Stimulated activated CD8-positive, alpha-beta memory T cell treated with anti-CD3 and anti-CD28 coated beads, Interleukin-4, amount 100 ng/mL, for 24 hours (primary cell): ENCODE results near the gene MYLK4.

Experiments
- DNase-seq: peaks from one replicate; pipeline ENCODE4 v3.0.0-alpha.2; 2020; ENCODE audit warnings: low read depth

The MYLK4 gene

DNA sequence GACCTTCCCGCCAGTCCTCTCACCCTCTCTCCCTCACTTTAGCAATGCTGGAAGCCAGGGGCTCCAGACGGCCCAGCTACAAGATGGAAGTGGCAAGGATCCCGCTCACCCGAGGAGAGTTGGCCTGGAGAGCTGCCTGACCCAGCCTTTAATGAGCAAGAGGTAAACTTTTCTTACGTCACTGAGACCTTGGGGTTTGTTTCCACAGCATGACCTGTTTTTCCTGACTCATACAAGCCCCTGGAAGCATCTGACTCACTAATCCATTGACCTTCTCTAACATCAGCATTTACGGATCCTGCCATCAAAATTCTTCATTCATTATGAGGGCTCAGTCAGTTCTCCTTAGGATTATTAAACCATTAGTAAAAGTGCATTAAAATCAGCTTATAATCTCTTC lies 120.4 kb downstream of the MYLK4 start:
- no peak for DNase-seq

DNA sequence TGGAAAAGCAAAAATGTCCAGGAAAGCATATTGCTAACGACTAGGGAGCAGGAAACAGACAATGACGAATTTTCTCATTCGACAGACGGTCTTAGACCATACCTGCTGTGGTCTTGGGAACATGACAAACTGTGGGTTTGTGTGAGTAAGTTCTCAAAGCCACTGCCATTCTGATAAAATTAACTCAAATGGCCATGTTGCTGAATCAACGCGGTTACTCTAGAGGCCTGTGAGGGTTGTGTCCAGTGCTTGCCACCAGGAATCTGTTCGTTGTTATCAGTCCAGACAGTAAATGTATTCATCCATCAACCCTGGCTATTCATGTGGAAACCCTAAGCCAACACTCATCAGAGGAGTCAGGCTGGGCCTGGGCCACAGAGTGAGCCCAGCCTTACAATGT lies 124.3 kb downstream of the MYLK4 start:
- DNase-seq: no peak

DNA sequence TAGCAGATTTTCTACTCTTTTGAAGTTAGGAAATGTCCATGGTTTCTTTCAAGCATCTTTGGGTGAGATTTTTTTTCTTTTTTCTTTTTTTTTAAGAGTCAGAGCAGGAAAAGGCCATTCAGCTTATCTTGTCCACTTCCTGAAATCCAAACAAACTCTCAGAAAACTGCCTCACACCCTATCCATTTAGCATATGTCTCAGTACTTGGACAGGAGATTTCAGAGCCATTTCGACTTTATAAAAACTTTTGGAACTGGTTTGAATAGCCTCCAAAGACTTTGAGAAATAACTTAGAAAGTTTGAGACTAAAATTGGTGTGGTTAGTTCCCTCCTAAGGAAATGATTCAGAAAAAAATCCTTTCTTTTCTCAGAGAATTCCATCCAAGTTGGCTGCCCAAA lies 125.1 kb downstream of the MYLK4 start:
- DNase-seq: no peak

DNA sequence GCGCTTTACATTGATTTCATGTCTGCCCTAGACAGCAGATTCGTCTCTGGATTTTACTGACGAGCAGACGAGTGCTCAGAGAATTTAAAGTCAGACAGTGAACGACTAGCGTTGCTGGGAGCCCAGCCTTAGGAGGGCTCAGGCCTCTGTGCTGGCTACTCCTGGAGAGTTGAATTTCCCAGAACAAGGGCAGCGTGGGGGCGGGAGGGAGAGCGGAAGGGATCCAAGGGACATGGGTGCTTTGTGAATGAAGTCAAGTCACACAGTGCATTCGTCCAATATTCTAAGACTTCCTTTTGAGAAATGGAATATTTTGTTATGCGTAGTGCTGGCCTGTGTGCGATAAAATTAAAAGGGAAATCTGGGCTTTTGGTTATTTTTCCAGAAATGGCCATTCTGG lies 126.5 kb downstream of the MYLK4 start:
- no peak for DNase-seq

DNA sequence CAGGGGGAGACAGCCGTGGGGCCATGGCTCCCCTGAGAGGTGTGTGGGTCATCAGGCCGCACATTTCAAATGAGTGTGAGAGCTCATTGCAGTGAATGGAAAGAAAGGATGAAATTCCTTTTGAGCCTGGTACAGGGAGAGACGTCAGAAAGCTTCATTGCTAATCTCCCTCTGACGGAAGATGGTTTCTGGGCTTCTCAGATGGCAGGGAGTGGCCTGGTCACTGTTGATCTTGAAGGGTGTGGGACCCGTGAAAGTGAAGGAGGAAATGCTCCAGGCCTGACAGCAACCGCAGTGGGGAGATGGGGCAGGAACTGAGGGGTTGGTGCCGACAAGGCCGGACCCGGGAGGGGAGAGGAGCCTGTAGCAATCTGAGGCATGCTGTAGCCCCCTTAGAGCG lies 127.4 kb downstream of the MYLK4 start:
- DNase-seq: no peak

DNA sequence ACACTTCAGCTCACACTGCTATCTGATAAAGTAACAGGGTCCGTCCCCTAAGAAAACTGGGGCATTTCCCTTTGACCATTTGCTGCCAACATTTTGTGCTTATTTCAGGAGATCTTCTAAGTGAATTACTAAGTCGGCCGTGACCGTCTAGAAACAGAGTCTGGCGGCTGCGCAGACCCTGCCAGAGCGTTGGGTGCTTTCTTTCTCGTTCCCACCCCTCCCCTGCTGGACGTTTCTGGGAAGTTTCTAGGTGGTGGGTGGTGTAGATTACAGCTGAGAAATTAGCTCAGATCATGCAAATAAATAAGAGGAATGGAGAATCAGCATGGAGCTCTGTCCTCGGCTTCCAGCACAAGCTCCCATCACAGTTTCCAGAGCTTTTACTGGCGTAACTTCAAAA lies 128.1 kb downstream of the MYLK4 start:
- DNase-seq: no peak

DNA sequence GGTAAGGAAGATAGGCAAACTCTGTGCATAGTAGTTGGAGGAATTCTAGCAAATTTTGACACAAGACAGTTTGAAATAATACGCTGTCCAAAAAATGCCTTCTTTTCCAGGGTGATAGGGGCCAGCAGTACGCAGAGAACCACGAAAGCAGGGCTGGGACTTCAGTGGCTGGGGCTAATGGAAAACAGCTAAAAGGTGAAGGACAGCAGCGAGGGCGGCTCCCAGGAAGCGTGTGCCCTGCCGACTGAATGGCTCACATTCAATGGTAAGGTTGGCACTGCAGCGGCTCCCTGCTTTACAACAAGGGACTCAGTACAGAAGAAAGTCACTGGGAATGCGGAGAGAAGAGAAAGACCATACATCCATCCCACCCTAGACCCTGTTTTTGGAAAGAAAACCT lies 131.1 kb downstream of the MYLK4 start:
- no peak for DNase-seq

DNA sequence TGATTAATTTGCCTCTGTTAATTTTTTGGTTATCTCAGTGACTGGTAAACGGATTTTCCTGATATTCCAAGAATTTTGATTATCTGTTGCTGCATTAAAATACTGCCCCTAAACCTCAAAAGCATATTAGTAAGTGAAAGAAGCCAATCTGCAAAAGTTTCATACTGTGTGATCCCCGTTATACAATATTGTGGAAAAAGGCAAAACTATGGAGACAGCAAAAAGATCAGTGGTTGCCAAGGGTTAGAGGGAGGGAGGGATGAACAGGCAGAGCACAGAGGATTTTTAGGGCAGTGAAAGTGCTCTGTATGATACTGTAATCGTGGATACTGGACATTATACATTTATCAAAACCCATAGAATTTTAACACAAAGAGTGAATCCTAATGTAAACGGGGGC lies 133.0 kb downstream of the MYLK4 start:
- no peak for DNase-seq

DNA sequence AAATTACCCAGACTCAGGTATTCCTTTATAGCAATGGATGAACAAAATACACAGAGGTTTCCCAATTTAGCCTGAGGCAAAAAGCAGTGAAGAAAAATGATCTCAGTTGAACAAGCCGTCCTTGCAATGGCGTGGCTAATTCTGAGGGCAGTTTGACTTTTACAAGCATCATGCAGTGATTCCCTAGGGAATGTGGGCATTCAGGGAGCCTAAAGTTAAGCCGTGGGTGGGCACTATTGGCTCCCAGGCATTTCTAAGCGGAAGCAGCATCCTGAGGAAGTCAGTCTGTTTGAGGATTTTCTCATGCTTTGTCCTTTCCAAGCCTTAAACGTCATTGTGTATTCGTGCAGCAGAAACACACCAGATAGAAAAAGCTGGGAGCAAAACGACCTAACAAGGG lies 133.9 kb downstream of the MYLK4 start:
- no peak for DNase-seq

DNA sequence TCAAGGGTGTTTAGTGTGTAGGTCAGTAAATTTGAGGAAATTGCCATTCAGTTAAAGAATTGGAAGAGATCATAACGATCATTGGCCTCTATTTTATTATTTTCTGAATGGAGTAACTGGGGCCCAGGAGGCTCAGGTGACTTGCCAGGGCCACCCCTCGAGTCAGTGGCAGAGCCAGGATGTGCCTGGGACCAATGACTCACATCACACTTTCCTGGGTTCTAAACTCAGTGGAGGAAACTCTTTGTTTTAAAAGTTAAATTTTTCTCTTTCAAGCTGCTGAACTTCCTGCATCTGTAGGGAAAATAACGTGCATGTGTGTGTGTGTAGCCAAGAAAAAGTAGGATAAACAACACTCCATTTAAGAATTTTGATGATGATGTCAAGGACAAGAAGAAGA lies 135.5 kb downstream of the MYLK4 start:
- DNase-seq: no peak

DNA sequence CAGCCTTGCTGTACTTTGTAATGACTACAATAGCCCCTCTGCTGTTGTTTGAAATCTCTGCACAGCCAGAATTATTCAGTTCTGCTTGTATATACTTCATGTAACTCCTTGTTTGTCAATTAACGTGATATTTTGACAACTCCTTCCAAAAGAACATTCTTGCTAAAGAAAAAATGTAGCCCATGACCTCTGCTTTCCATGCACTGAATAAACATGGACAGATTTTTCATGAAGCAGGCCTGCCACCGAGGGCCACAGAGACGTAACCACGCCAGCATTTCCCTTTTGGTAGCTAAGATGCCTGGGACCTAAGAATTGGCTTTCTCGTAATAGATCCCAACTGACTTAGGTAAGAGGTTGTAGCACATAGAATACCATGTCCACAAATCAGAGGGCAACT lies 135.9 kb downstream of the MYLK4 start:
- DNase-seq: no peak

DNA sequence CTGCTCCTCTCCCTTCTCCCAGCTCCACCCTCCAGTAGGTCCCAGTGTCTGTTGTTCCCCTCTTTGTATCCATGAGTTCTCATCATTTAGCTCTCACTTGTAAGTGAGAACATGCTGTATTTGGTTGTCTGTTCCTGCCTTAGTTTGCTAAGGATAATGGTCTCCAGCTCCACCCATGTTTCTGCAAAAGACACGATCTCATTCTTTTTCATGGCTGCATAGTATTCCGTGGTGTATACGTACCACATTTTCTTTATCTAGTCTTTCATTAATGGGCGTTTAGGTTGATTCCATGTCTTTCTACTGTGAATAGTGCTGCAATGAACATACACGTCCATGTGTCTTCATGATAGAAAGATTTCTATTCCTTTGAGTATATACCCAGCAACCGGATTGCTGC lies 136.6 kb downstream of the MYLK4 start:
- DNase-seq: no peak
